VCaP (cell line): ENCODE measurements around the gene FAM81A.

Experiments used
- H3K27ac ChIP-seq: fragments of 450-650 bp; 2 replicates; pipeline ENCODE4 v1.5.1; 2017
- TF ChIP-seq, protein P1 (sequence below): fragments of 450-650 bp; conservative IDR thresholded peaks from 2 replicates; pipeline ENCODE4 v1.5.1; 2017; ENCODE audit warnings: mild to moderate bottlenecking, moderate library complexity

The FAM81A gene

DNA sequence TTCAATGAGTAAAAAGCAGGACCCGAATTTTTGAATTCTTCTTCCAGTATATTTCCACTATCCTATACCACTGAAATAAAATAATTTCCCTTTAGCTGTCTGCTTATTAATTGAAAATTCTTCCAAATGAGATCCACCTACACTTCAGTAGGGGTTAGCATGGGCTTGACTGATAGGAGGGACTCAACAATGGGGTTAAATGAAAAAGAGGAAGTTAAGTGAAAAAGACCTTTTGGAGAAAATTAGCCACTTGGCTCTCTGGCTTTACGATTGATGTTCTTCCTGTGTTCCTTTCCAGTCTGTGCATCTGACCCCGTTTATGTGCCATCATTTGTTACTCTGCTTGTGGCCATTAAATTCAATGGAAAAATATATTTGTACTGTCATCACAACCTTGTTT lies 119.6 kb downstream of the FAM81A start:
- H3K27ac ChIP-seq: no peak overlapping the region
- TF ChIP-seq, protein P1, sequence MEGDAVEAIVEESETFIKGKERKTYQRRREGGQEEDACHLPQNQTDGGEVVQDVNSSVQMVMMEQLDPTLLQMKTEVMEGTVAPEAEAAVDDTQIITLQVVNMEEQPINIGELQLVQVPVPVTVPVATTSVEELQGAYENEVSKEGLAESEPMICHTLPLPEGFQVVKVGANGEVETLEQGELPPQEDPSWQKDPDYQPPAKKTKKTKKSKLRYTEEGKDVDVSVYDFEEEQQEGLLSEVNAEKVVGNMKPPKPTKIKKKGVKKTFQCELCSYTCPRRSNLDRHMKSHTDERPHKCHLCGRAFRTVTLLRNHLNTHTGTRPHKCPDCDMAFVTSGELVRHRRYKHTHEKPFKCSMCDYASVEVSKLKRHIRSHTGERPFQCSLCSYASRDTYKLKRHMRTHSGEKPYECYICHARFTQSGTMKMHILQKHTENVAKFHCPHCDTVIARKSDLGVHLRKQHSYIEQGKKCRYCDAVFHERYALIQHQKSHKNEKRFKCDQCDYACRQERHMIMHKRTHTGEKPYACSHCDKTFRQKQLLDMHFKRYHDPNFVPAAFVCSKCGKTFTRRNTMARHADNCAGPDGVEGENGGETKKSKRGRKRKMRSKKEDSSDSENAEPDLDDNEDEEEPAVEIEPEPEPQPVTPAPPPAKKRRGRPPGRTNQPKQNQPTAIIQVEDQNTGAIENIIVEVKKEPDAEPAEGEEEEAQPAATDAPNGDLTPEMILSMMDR: no peak

DNA sequence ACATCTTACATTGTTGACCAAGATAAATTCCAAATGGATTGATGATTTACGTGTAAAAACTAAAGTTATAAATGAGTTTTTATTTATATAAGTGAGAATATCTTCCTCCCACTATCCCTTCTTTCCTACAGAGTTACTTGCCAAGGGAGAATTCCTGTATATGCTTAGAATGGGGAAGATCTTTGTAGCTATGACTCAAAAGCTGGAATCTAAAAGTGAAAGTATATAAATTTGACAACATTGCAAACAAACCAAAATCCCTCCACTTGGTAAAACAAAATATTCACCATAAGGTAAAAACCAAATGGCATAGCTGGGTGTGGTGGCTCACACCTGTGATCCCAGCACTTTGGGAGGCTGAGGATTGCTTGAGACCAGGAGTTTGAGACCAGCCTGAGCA lies 120.9 kb downstream of the FAM81A start:
- no peak overlapping the region for H3K27ac ChIP-seq
- TF ChIP-seq, protein P1: no peak

DNA sequence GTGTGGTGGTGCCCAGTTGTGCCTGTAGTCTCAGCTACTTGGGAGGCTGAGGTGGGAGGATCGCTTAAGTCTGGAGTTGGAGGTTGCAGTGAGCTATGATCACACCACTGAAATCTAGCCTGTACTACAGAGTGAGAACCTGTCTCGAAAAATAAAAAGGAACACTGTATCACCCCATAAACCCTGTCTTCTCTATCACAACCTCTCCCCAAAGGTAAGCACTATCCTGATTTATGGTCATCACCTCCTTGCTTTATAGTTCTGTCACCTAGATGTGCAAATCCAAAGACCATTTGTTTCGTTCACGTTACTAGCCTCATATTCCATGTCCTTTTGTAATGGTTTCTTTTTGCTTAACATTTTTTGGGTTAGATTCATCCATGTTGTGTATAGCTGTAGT lies 123.6 kb downstream of the FAM81A start:
- TF ChIP-seq, protein P1: no peak
- H3K27ac ChIP-seq: no peak overlapping the region

DNA sequence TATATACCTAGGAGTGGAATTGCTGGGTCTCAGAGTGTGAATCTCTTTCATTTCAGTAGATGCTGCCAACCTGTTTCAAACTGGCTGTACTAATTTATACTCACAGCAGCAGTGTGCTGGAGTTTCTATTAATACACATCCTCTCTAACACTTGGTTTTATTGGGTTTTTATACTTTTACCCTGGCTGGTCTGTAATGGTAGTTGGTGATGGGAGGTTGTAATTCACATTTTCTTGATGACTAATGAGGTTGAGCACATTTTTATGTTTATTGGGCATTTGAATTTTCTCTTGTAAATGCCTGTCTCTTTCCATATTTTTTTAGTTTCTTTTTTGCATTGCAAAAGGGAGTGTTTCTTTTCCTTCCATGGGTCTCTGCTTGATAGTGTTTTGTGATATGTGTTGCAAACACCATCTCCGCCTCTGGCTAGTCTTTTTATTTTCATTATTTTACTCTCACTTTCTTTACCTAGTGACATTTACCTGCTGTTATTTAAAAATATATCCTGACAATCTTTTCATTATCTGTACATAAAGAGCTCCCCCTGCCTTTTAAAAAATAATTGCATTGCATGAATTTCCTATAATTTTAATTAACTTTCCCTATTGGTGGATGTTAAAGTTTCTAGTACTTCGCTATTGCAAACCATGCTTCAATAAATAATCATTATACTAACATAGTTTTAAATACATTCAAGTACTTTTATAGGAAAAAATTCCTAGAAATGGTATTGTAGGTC lies 124.6 kb downstream of the FAM81A start:
- TF ChIP-seq, protein P1: peak; percentile 41
- H3K27ac ChIP-seq: no peak overlapping the region

DNA sequence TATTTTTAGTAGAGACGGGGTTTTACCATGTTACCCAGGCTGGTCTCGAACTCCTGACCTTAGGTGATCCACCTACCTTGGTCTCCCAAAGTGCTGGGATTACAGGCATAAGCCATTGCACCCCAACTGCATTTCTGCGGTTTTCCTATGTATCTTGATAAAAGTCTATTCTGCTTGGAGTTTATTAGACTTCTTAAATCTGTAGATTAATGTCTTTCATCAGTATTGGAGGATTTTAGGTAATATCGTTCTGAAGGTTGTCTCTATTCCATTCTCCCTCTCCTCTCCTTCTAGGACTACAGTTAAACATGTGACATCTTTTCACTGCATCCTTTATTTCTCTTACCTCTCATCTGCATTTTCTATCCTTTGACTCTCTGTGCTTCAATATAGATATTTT lies 127.3 kb downstream of the FAM81A start:
- H3K27ac ChIP-seq: no peak overlapping the region
- TF ChIP-seq, protein P1: no peak

DNA sequence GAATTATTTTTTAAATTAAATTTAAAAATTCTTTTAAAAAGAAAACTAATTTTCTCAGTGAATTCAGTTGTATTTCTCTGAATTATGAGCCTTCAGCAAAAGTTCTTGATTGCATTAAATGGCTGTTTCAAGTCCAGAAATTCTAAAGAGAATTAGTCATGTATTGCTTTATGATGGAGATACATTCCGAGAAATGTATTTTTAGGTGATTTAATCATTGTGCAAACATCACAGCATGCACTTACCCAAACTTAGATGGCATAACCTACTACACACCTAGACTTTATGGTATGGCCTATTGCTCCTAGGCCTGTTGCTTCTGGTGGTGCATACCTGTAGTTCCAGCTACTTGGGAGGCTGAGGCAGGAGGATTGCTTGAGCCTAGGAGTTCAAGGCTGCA lies 129.3 kb downstream of the FAM81A start:
- no peak overlapping the region for H3K27ac ChIP-seq
- TF ChIP-seq, protein P1: no peak

DNA sequence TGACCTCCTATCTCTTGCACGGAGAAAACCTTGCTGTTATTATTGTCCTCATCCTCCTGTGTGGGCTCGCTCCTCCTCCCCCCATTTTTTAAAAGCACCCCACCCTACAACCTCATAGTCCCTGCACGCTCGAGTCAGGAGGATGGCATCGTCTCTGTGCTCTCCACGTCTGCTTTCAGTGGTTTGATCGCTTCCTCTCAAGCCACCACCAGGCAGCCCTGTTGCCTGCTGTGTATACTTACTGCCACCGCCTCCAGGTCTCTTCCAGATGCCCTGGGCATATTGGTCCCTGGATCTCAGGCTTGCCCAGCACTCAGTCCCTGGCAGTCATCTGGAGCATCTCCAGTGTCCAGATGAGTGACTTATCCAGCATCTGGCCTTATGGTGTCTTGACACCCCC lies 131.5 kb downstream of the FAM81A start:
- H3K27ac ChIP-seq: no peak overlapping the region
- TF ChIP-seq, protein P1: no peak
